ENCODE data around the gene CHGA. TPM values are rescaled to one million over a fixed set of nuclear protein-coding genes. Genes with fewer than 3 reads are reported as not detected.
A peak's percentile ranks its signal among the peaks of the same experiment; 100 is the strongest.

Gene CHGA
- not detected for total RNA-seq
- long read RNA-seq, result 0 reads

- intact Hi-C loops (cut with DNase I), result no loop called here
Measured at GRCh38 chr14:92922883-92923743, at the start of gene CHGA. TSS of gene CHGA (plus strand) at chr14:92923150. CDS start at chr14:92923360, 210 bp downstream.

GRCh38 chr14:92874962-92875661 is 47.8 kb upstream of the CHGA start:
- no peak for ATAC-seq
- intact Hi-C loops (cut with DNase I), result no loop called here

More at GRCh38 chr14:92922883-92923743, at the start of gene CHGA:
- ATAC-seq (peak; percentile 84 to 85), DNase-seq (peak; percentile 60)

GRCh38 chr14:92877757-92878431 is 45.1 kb upstream of the CHGA start:
- intact Hi-C loops (cut with DNase I), result no loop called here
- no peak for DNase-seq
- peak; percentile 50 to 70 for ATAC-seq

More at GRCh38 chr14:92874962-92875661, 47.8 kb upstream of the CHGA start:
- no peak for DNase-seq

GRCh38 chr14:92880351-92880750 is 42.6 kb upstream of the CHGA start:
- DNase-seq, result no peak
- no peak for ATAC-seq
- intact Hi-C loops (cut with DNase I), result no loop called here

- peak in 1 of 2 donors; percentile 71 for ATAC-seq
- DNase-seq, result no peak
- intact Hi-C loops (cut with DNase I), result no loop called here
Measured at GRCh38 chr14:92880851-92881250, 42.1 kb upstream of the CHGA start.

GRCh38 chr14:92883066-92883465 is 39.9 kb upstream of the CHGA start:
- DNase-seq (no peak), ATAC-seq (no peak)
- intact Hi-C loops (cut with DNase I), result no loop called here

- intact Hi-C loops (cut with DNase I), result no loop called here
- ATAC-seq, result no peak
- no peak for DNase-seq
Measured at GRCh38 chr14:92884410-92884809, 38.5 kb upstream of the CHGA start.

- ATAC-seq, result no peak
- intact Hi-C loops (cut with DNase I), result no loop called here
Measured at GRCh38 chr14:92885279-92886061, 37.5 kb upstream of the CHGA start.

GRCh38 chr14:92886337-92886736 is 36.6 kb upstream of the CHGA start:
- ATAC-seq (no peak), DNase-seq (no peak)
- intact Hi-C loops (cut with DNase I), result no loop called here

More at GRCh38 chr14:92885279-92886061, 37.5 kb upstream of the CHGA start:
- DNase-seq, result no peak

- DNase-seq, result no peak
- no peak for ATAC-seq
- intact Hi-C loops (cut with DNase I), result no loop called here
Measured at GRCh38 chr14:92887157-92887556, 35.8 kb upstream of the CHGA start.

- DNase-seq (no peak), ATAC-seq (peak in 1 of 2 donors; percentile 72)
- intact Hi-C loops (cut with DNase I), result no loop called here
Measured at GRCh38 chr14:92888896-92889295, 34.1 kb upstream of the CHGA start.

GRCh38 chr14:92890830-92891588 is 31.9 kb upstream of the CHGA start:
- intact Hi-C loops (cut with DNase I), result no loop called here
- DNase-seq (no peak), ATAC-seq (no peak)

- ATAC-seq (no peak), DNase-seq (no peak)
- intact Hi-C loops (cut with DNase I), result no loop called here
Measured at GRCh38 chr14:92892589-92892988, 30.4 kb upstream of the CHGA start.

GRCh38 chr14:92895352-92895878 is 27.5 kb upstream of the CHGA start:
- DNase-seq, result no peak
- intact Hi-C loops (cut with DNase I), result no loop called here
- no peak for ATAC-seq

GRCh38 chr14:92897922-92898565 is 24.9 kb upstream of the CHGA start:
- no peak for DNase-seq
- ATAC-seq, result no peak
- intact Hi-C loops (cut with DNase I), result no loop called here

- intact Hi-C loops (cut with DNase I), result no loop called here
- DNase-seq (no peak), ATAC-seq (no peak)
Measured at GRCh38 chr14:92898566-92899131, 24.3 kb upstream of the CHGA start.

GRCh38 chr14:92900660-92901059 is 22.3 kb upstream of the CHGA start:
- intact Hi-C loops (cut with DNase I), result no loop called here
- ATAC-seq (no peak), DNase-seq (no peak)

Measured in left cardiac atrium (tissue), 4 donors.